GM12872 (cell line): ENCODE measurements around the gene SLC15A2.

ENCODE experiments used
- TF ChIP-seq, protein P1 (sequence below): IDR thresholded peaks from 3 replicates; pipeline ENCODE4 v1.5.1; 2011; ENCODE audit warnings: low read depth, mild to moderate bottlenecking, low read length, moderate library complexity; ENCODE audit not compliant: insufficient read depth

The SLC15A2 gene

DNA sequence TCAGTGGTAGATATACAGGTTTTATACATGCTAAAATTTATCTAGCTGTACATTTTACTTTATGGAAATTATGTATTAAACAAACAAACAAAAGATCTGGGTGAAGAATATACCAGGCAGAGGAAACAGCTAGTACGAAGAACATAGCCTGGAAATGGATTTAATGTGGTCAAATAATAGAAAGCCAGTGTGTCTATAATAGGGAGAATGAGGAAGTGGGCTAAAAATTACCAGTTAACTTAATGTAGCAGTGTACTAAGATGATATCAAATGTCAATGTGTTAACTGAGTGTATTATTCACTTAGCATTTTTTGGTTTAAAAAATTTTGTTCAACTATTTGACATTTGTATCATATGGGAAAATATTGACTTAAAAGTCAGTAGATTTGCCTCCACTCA, 22.8 kb upstream of the SLC15A2 start:
- TF ChIP-seq, protein P1, sequence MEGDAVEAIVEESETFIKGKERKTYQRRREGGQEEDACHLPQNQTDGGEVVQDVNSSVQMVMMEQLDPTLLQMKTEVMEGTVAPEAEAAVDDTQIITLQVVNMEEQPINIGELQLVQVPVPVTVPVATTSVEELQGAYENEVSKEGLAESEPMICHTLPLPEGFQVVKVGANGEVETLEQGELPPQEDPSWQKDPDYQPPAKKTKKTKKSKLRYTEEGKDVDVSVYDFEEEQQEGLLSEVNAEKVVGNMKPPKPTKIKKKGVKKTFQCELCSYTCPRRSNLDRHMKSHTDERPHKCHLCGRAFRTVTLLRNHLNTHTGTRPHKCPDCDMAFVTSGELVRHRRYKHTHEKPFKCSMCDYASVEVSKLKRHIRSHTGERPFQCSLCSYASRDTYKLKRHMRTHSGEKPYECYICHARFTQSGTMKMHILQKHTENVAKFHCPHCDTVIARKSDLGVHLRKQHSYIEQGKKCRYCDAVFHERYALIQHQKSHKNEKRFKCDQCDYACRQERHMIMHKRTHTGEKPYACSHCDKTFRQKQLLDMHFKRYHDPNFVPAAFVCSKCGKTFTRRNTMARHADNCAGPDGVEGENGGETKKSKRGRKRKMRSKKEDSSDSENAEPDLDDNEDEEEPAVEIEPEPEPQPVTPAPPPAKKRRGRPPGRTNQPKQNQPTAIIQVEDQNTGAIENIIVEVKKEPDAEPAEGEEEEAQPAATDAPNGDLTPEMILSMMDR: no peak

DNA sequence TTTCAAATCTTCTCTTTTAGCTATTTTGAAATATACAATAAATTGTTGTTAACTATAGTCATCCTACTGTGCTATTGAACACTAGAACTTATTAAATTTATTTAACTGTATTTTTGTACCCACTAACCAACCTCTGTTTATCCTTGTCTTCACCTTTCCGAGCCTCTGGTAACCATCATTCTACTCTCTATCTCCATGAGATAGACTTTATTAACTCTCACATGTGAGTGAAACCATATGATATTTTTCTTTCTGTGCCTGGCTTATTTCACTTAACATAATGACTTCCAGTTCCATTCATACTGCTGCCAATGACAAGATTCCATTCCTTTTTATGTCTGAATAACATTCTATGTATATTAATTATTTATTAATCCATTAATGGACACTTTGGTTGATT, 15.8 kb upstream of the SLC15A2 start:
- TF ChIP-seq, protein P1: no peak

DNA sequence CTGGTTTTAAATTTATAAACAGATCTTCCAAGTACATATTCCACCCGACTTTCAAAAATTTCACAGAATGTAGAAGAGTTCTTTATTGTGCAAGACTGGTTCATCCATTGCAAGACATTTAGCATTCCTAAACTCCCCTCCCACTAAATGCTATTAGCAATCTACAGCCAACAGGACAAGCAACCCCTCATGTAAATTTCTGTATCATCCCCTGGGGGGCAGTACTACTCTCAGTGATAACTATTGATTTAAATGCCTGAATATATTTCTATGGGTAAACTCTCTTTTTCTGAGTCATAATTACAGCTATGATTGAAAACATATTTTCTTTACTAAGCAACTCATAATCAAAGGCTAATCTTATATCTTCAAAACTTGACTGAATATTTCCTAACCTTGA, 10.7 kb upstream of the SLC15A2 start:
- TF ChIP-seq, protein P1: peak; percentile 41; the same call in 1 of the 3 replicates

DNA sequence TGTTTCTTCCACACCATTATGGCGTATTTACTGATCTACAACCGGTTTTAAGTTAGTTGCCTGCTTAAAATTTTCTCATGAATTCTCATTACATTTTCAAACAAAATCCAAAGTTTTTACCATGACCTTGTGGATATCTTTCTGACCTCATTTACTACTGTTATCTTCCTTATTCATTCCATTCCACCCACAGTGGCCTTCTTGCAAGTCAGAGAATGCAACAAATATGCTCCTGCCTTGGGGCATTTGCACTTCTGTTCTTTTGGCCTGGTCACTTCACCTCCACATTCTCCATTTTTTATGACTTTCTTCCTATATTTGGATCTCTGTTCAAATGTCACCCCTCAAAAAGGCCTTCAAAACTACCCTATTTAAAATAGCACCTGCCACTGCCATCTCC, 8.8 kb upstream of the SLC15A2 start:
- TF ChIP-seq, protein P1: no peak

DNA sequence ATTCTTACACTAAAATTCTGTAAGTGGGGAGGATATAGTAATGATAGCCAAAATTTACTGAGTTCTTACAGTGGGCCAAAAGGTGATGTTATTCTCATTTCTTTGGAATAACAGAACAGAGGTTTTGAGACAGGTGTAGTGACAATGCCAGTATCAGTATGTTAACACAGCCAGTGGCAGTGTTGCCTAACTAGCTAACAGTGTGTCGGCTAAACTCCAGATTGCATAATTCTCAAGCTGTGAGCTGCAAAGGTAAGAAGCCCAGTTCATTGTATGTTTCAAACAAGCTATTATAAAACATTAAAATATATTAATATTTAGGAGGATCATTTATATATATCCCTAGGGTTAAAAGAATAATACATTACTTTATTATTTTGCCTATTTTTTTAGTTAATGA, 920 bp downstream of the SLC15A2 start:
- TF ChIP-seq, protein P1: no peak

DNA sequence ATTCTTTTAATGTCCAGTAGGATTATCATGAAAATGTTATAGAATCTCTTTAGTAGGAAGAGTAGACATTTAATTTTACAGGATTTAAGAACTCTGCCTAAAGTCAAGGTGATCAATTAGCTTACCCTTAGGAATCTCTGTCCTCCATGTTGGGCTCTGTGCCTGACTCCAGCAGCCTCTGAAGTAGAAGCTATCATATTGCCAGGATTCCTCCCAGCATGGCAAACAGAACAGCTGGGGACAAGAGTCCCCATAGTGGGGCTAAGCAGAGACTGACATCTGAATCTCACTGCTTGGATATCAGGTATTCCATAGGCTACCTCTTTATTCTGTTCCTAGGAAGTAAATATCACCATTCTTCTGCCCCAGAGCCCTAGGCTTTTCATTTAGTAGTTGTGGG, 1.5 kb downstream of the SLC15A2 start:
- TF ChIP-seq, protein P1: no peak

DNA sequence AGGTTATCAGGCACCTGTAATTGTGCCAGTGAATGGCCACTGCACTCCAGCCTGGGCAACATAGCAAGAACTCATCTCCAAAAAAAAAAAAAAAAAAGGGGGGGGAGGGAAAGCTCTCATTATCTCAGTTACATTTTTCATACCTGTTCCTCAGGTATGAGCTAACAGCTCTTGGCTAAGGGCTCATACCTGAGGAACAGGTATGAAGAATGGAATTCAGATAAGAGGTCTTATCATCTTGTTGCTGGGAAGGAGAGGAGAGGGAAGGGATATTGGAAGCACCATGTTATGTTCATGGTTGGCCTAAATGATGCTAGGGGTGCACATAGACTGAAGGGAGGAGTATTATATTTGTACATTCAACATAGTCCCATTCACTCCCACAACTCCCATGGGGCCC, 2.6 kb downstream of the SLC15A2 start:
- TF ChIP-seq, protein P1: no peak

DNA sequence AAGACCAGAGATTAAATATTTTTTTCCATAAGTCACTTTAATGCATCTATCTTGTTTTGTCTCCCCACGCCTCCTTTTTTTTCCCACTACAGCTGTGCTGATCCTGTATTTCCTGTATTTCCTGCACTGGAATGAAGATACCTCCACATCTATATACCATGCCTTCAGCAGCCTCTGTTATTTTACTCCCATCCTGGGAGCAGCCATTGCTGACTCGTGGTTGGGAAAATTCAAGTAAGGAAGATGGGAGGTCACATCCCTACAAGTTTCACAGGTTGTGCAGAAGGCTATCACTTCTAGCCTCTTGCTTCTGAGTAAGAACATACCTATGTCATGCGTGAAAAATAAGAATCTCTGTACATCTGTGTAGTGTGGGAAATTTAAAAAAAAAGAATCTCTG, 3.1 kb downstream of the SLC15A2 start:
- TF ChIP-seq, protein P1: no peak
